ENCODE data around the gene TCFL5.

- no peak for TF ChIP-seq CTCF (IDR thresholded peaks at IDR 0.05)
- TF ChIP-seq POLR2A (IDR thresholded peaks at IDR 0.05) = no peak
- TF ChIP-seq POLR2AphosphoS5 (IDR thresholded peaks at IDR 0.05; ENCODE audit: insufficient read depth in 1 of 2, low read depth in 1 of 2) = no peak
Measured at GRCh38 chr20:62885046-62885895, 23.6 kb upstream of the TCFL5 start.

All from vagina (tissue), 2 donors.